Stomach (tissue), 4 donors: ENCODE measurements around the gene RIN3.

Experiments used
- EP300 ChIP-seq: sonication (generic); formaldehyde crosslinking; IDR thresholded peaks from one replicate; pipeline ENCODE4 v1.6.1; 2017; ENCODE audit warnings: antibody characterized with exemption
- POLR2A ChIP-seq, 4 donors: fragments of 450-650 bp; IDR thresholded peaks; one replicate each; pipeline ENCODE4 v1.6.1; 2016; ENCODE audit warnings: antibody characterized with exemption in 4 of 4, control low read depth in 2 of 4, mild to moderate bottlenecking in 1 of 4, moderate library complexity in 1 of 4

GRCh38 chr14:92464716-92465115 lies 48.9 kb upstream of the RIN3 start:
- TF ChIP-seq EP300 (no peak), POLR2A (IDR thresholded peaks at IDR 0.05) (no peak)
